ENCODE results near the gene APCDD1L.

DNA sequence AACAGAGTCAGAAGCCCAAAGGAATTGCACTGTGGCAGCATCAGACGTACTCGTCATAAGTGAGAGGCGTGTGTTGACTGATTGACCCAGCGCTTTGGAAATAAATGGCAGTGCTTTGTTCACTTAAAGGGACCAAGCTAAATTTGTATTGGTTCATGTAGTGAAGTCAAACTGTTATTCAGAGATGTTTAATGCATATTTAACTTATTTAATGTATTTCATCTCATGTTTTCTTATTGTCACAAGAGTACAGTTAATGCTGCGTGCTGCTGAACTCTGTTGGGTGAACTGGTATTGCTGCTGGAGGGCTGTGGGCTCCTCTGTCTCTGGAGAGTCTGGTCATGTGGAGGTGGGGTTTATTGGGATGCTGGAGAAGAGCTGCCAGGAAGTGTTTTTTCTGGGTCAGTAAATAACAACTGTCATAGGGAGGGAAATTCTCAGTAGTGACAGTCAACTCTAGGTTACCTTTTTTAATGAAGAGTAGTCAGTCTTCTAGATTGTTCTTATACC lies 70.4 kb downstream of the APCDD1L start:
- TF ChIP-seq, protein P1, sequence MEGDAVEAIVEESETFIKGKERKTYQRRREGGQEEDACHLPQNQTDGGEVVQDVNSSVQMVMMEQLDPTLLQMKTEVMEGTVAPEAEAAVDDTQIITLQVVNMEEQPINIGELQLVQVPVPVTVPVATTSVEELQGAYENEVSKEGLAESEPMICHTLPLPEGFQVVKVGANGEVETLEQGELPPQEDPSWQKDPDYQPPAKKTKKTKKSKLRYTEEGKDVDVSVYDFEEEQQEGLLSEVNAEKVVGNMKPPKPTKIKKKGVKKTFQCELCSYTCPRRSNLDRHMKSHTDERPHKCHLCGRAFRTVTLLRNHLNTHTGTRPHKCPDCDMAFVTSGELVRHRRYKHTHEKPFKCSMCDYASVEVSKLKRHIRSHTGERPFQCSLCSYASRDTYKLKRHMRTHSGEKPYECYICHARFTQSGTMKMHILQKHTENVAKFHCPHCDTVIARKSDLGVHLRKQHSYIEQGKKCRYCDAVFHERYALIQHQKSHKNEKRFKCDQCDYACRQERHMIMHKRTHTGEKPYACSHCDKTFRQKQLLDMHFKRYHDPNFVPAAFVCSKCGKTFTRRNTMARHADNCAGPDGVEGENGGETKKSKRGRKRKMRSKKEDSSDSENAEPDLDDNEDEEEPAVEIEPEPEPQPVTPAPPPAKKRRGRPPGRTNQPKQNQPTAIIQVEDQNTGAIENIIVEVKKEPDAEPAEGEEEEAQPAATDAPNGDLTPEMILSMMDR (IDR thresholded peaks at IDR 0.05; ENCODE audit: poor library complexity, severe bottlenecking) = no peak
- TF ChIP-seq RAD21 (conservative IDR thresholded peaks at IDR 0.05) (no peak), SMC3 (conservative IDR thresholded peaks at IDR 0.05; ENCODE audit: poor library complexity) (no peak), EP300 (conservative IDR thresholded peaks at IDR 0.05; ENCODE audit: poor library complexity, severe bottlenecking) (no peak), EZH2 (IDR thresholded peaks at IDR 0.05; ENCODE audit: borderline replicate concordance, insufficient read depth, low read length, poor library complexity, severe bottlenecking) (no peak), MXI1 (conservative IDR thresholded peaks at IDR 0.05; ENCODE audit: poor library complexity, severe bottlenecking) (no peak), POLR2AphosphoS5 (IDR thresholded peaks at IDR 0.05) (no peak)
- TF ChIP-seq, protein P2, sequence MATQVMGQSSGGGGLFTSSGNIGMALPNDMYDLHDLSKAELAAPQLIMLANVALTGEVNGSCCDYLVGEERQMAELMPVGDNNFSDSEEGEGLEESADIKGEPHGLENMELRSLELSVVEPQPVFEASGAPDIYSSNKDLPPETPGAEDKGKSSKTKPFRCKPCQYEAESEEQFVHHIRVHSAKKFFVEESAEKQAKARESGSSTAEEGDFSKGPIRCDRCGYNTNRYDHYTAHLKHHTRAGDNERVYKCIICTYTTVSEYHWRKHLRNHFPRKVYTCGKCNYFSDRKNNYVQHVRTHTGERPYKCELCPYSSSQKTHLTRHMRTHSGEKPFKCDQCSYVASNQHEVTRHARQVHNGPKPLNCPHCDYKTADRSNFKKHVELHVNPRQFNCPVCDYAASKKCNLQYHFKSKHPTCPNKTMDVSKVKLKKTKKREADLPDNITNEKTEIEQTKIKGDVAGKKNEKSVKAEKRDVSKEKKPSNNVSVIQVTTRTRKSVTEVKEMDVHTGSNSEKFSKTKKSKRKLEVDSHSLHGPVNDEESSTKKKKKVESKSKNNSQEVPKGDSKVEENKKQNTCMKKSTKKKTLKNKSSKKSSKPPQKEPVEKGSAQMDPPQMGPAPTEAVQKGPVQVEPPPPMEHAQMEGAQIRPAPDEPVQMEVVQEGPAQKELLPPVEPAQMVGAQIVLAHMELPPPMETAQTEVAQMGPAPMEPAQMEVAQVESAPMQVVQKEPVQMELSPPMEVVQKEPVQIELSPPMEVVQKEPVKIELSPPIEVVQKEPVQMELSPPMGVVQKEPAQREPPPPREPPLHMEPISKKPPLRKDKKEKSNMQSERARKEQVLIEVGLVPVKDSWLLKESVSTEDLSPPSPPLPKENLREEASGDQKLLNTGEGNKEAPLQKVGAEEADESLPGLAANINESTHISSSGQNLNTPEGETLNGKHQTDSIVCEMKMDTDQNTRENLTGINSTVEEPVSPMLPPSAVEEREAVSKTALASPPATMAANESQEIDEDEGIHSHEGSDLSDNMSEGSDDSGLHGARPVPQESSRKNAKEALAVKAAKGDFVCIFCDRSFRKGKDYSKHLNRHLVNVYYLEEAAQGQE (IDR thresholded peaks at IDR 0.05; ENCODE audit: borderline replicate concordance) = no peak

Measured in neural cell (in vitro differentiated cells).